ENCODE data around the gene USP48.
"Not testable (repeated sequence)": the region's sequence is repeated elsewhere in the genome, so short reads cannot be mapped to it uniquely, and the experiment has no call there.

The USP48 gene

DNA sequence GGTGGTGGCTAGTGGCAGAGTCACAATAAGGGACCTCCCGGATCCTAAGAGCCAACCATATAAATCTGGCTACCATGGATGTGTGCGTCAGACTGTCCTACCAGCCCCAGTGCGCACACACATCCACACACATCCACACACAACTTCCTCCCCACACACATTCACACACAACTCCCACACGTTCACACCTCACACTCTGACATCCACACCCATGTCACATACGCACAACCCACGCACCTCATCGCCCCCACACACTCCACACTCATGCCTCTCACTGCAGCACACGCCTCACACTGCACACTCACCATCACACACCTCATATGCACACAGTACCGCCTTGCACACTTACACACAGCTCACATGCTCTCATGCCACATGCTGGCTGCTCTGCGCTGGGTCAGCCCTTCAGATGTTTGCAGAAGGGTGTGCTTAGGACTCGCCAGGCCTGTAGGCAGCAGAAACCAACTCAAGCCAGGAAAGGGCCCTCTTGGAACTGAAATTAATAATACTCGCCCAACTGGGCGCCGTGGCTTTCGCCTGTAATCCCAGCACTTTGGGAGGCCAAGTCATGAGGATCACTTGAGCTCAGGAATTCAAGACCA, 32.1 kb upstream of the USP48 start:
- DNase-seq (ENCODE audit: low read depth in 1 of 2, low spot score in 1 of 2): no peak

DNA sequence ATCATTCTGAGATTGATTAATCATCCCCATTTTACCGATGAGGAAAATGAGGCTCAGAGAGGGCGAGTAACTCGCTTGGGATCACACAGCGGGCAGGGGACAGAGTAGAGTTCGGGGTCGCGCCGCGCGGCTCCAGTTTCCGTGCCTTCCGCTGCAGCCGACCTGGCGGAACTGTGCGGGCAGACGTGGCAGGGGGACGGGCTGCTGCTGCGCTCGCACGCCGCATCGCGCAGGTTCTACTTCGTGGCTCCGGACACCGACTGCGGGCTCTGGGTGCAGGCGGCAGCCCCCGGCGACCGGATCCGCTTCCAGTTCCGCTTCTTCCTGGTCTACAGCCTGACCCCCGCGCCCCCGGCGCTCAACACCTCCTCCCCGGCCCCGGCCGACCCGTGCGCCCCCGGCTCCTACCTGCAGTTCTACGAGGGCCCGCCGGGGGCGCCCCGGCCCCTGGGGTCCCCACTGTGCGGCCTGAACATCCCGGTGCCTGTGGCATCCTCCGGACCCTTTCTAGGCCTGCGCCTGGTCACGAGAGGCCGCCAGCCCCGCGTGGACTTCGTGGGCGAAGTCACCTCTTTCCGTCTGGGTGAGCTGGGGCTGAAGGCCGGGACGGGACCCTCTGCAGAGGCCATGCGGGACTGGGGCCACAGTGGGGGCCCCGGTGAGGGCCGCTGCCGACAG, 31.4 kb upstream of the USP48 start:
- peak in 1 of 2 donors; percentile 13 for DNase-seq (ENCODE audit: low read depth in 1 of 2, low spot score in 1 of 2)

DNA sequence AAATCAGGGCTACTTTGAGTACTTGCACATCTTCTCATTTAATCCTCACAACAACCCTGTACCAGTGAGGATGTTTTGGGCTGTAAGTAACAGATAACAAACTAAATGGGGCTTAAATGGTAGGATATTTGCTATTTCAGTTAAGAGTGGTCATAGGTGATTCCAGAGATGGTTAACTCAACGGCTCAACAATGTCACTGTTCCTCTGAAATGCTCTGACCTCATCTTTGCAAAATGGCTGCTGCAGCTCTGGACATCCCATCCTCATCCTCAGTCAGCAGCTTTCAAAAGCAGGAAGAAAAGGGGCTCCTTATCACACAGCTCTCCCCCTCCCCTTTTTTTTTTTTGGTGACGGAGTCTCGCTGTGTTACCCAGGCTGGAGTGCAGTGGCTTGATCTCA, 30.6 kb upstream of the USP48 start:
- DNase-seq (ENCODE audit: low read depth in 1 of 2, low spot score in 1 of 2): no peak

DNA sequence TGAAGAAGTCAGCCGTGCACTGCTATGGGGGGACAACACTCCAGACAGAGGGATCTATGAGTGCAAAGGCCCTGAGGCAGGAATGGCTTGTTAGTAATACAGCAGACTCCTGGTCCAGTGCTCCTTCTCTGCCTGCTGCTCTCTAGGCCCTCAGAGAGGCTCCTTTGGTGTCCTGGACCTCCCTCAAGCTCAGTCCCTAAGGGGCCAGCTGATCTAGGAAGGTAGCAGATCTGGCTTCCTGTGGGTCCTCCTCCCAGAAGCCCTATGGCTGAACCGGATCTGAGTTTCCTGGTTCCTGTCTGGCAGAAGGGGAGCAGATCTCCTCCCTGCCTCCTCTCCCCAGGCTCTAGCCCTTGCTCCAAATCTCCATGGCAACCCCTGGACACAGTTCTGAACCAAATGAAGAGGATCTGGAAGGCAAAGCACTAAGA, 28.9 kb upstream of the USP48 start, which contains the start of gene LDLRAD2:
LDLRAD2 (plus strand) TSS at position 391 of the 431 bp plus-strand sequence. CDS start 187 bp downstream, outside the sequence.
- DNase-seq (ENCODE audit: low read depth in 1 of 2, low spot score in 1 of 2): no peak

DNA sequence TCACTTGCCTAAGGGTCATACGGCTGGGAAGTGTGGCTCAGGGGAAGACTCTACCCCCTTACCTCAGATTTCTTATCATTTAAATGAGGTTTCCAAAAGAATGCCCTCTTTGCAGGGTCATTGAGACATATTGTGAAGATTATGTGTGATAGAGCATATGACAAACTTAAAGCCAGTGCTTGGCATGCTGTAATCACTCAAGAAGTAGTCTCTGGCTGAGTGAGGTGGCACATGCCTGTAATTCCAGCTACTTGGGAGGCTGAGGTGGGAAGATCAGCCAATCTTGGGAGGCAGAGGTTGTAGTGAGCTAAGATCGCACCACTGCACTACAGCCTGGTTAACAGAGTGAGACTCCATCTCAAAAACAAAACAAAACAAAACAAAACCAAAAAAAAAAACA, 21.6 kb upstream of the USP48 start:
- DNase-seq (ENCODE audit: low read depth in 1 of 2, low spot score in 1 of 2): no peak

DNA sequence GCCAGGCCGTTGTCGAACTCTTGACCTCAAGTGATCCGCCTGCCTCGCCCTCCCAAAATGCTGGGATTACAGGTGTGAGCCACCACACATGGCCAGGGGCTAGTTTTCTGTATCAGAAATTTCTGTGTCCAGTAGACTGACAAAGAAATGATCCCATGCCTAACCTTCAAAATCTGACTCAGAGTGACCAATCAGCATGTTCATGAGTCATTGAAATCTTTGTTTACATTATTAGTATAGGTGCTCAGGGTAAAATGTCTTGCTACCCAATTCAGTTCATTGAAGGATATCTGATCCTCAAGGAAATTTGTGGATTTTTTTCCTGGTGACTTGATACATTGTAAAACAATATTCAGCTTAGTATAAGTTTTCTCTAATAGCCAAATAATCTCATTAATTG, 18.2 kb upstream of the USP48 start:
- no peak for DNase-seq (ENCODE audit: low read depth in 1 of 2, low spot score in 1 of 2)

DNA sequence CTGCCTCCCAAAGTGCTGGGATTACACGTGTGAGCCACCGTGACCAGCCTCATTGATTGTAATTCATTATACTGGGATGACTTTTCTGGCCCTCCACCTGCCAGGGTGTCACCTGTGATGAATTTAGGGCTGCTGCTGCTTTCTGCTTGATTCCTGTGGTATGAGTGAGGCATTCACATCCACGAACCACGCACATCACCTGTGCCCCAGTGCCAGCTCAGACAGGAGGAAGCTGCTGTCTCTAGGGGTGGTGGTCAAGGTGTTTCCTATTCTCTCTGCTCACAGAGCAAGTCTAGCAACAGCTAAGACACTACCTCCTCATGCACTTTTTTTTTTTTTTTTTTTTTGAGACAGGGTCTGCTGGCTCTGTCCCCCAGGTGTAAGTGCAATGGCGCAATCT, 16.8 kb upstream of the USP48 start:
- no peak for DNase-seq (ENCODE audit: low read depth in 1 of 2, low spot score in 1 of 2)

DNA sequence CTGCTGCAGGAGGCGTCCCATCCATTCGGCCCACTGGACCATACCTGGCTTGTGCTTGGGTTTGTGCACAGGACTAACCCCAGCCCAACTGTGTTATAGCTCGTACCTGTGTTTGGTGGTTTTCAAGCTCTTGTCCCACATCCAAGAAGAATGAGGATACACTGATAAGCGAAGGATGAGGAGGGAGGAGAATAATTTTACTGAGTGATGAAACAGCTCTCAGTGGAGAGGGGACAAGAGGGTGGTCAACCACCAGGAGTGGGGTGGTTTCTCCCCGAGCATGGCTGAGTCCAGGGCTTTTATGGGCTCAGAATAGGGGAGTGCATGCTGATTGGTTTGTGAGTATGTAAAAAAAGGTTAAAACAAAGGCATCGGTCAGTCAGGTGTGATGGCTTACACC, 12.1 kb upstream of the USP48 start:
- no peak for DNase-seq (ENCODE audit: low read depth in 1 of 2, low spot score in 1 of 2)

DNA sequence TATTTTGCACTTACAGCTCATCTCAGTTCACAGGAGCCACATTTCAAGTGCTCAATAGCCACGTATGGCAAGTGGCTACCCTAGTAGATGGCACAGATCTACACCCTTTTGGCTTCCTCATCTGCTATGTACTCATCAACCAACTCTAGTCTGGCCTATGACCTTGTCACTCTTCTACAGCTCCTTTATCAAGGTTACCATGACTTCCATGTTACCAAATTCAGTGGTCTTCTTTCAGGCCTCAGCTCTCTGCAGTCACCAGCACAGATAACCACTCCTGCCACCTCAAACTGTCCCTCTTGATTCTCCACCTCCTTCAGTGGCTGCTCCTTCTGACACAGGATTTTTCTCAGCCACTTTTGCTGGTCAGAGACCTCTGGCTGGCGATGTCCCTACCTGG, 11.7 kb upstream of the USP48 start:
- no peak for DNase-seq (ENCODE audit: low read depth in 1 of 2, low spot score in 1 of 2)

DNA sequence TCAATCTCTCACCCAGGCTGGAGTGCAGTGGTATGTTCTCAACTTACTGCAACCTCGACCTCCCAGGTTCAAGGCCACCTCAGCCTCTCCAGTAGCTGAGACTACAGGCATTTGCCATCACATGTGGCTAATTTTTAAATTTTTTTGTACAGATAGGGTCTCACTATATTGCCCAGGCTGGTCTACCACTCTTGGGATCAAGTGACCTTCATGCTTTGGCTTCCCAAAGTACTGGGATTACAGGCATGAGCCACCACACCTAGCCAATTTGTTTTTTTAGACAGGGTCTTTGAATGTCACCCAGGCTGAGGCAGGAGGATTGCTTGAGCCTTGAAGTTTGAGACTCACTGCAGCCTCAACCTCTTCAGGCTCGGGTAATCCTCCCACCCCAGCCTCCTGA, 10.2 kb upstream of the USP48 start:
- DNase-seq (ENCODE audit: low read depth in 1 of 2, low spot score in 1 of 2): no peak

DNA sequence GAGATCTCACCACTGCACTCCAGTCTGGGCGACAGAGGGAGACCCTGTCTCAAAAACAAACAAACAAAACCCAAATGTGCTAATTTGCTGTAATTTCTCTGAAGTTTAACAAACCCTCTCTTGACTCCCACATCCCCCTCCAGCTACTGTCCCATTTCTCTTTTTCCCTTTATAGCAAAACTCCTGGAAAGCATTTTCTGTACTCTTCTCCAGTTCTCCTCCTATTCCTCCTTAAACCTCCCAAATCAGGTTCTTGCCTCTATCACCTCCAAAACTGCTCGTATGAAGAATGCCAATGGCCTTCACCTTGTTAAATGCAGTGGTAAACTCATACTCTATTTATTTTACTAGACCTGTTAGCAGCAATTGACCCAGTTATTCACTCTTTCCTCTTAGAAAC, 3.7 kb upstream of the USP48 start:
- no peak for DNase-seq (ENCODE audit: low read depth in 1 of 2, low spot score in 1 of 2)

DNA sequence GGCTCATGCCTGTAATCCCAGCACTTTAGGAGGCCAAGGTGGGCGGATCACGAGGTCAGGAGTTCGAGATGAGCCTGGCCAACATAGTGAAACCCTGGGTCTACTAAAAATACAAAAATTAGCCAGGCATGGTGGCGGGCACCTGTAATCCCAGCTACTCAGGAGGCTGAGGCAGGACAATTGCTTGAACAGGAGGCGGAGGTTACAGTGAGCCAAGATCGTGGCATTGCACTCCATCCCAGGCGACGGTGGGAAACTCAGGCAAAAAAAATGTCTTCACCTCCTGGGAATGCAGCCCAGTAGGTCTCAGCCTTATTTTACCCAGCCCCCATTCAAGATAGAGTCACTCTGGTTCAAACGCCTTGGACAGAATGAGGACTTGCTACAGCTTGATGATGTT, 2.8 kb upstream of the USP48 start:
- not testable (repeated sequence) for DNase-seq (ENCODE audit: low read depth in 1 of 2, low spot score in 1 of 2)

DNA sequence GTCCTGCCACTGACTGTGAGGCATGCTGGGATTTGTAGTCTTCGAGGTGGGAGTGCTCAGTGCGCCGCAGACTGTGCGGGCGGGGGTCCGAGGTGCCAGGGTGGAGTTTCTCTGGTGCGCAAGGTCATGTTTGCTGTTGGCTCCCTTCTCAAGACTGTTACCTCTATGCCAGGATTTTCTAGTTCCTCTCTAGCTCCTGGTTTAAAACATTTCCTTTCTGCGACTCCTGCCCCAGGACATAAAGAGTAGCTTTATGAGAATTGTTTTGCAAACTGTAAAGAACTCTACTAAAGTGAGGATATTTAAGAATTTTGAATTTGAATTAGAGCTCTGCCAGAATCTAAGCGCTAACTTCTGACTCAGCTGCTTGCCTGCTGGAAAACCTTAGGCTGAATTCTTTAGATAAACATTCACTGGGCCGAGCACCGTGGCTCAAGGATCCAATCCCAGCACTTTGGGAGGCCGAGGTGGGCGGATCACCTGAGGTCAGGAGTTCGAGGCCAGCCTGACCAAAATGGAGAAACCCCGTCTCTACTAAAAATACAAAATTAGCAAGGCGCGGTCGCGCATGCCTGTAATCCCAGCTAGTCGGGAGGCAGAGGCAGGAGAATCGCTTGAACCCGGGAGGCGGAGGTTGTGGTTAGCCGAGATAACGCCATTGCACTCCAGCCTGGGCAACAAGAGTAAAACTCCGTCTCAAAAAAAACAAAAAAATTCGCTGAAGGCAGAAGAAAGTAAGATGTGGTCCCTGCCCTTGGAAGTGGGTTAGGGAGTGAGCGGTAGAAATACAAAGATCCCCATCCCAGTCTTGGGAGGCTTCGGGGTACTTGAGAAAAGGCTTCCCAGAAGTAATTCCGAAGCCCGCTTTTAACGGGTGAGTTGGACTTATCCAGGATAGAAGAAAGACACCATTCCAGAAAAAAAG, 992 bp upstream of the USP48 start:
- no peak for DNase-seq (ENCODE audit: low read depth in 1 of 2, low spot score in 1 of 2)

DNA sequence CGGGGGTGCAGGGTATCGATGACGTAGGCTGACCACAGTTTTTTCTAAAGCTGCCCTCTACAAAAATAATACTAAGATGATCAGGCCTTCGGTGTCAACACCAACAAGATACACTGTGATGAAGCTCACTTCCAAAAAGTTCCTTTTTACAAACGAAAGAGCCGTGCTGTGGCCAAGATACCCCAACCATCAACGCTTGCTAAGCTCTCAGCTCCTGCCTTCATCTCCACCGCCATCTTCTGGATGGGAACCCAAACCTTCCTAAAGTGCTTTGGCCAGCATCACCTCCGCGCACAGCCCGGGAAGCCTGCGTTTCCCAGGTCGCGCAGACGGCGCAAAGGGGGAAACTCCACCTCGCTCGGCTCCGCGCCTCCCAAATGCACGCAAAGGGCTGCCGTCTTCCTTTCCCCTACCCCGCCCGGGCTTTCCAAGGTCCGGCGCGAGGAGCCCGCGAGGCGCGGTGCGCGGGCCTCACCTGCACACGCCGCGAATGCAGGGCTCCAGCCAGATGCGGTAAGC, 541 bp downstream of the USP48 start:
- peak in 1 of 2 donors; percentile 21 for DNase-seq (ENCODE audit: low read depth in 1 of 2, low spot score in 1 of 2)

DNA sequence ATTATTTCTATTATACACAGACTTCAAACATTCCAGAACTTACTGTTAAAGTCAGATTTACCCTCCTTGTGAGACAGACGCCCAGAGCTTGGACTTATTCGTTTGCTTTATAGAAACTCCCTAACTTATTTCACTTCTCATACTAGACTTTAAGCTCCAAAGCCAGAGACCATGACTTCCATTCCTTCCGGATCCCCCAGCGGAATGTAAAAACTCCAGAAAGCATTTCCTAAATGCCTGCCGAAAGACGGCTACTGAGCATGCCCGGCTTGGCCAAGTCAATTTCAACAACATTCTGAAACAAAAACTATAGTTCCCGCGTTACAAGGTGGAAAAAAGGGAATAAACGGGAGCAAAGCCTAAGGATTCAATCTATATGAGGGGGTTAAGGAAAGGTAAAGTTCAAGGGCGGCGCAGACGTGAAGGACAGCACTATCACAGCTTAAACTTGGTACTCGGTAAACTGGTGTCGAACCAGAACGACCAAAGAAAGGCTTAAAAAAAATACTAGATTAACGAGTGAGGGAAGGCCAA, 1.1 kb downstream of the USP48 start:
- no peak for DNase-seq (ENCODE audit: low read depth in 1 of 2, low spot score in 1 of 2)

DNA sequence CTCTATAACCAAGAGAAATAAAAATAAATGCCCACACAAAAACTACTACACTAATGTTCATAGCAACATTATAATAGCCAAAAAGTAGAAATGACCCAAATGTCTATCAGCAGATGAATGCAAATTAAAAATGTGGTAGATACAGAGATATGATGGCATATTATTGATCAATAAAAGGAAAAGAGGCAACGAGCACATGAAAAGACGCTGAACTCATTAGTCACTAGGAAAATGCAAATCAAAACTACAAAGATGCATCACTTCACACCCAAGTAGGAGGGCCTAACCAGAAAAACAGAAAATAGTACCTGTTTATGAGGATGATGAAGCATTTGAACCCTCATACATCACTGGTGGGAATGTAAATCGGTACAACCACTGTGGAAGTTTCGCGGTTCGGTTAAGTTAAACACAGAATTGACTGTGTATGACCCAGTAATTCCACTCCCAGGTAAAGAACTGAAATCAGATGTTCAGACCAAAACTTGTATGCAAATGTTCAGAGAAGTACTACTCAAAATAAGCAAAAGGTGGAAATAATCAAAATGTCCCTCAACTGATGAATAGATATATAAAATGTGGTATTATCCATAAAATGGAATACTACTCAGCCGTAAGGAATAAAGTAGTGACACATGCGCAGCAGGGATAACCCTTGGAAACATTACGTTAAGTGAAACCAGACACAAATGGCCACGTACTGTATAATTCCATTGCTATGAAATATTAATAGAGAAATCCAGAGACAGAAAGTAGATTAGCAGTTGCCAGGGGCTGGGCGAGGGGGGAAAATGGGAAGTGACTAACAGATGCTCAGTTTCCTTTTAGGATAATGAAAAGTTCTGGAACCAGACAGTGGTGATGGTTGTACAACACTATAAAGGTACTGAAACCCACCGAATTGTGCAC, 3.1 kb downstream of the USP48 start:
- DNase-seq (ENCODE audit: low read depth in 1 of 2, low spot score in 1 of 2): no peak

DNA sequence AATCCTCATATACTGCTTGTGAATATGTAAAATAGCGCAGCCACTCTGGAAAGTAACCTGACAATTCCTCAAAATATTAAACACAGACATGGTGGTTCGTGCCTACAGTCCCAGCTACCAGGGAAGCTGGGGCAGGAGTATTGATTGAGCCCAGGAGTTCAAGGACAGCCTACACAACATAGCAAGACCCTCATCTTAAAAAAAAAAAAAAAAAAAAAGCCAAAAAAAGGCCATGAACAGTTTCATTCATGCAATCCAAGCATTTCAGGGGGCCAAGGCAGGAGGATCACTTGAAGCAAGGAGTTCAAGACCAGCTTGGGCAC, 4.6 kb downstream of the USP48 start:
- DNase-seq (ENCODE audit: low read depth in 1 of 2, low spot score in 1 of 2): no peak

DNA sequence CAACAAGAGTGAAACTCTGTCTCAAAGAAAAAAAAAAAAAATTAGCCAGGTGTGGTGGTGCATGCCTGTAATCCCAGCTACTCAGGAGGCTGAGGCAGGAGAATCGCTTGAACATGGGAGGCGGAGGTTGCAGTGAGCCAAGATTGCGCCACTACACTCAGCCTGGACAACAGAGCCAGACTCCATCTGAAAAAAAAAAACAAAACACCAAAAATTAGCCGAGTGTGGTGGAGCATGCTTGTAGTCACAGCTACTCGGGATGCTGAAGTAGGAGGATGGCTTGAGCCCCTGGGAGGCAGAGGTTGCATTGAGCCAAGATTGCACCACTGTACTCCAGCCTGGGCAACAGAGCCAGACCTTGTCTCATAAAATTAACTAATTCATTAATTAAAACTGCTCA, 6.0 kb downstream of the USP48 start:
- DNase-seq (ENCODE audit: low read depth in 1 of 2, low spot score in 1 of 2): not testable (repeated sequence)

DNA sequence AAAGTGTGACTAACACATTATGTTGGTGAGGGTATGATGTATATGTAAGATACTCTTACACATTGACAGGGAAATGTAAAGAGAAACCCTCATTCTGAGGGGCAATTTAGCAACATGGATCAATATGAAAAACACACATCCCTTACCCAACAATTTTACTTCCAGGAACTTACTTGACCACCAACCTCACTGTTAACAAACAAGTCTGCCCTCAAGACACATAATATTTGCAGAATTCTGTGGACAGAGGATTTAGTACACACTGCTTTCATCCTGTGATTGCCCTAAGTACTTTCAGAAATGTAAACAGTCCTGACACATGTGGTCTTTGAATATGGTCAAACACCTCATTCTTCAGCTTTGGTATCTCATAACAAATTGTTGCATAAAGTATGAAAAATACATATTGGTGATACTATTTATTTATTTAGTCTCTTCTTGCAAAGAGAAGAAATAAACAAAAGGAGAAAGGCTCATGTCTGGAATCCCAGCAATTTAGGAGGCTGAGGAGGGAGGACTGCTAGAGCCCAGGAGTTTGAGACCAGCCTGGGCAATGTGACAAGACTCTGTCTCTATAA, 6.9 kb downstream of the USP48 start:
- no peak for DNase-seq (ENCODE audit: low read depth in 1 of 2, low spot score in 1 of 2)

DNA sequence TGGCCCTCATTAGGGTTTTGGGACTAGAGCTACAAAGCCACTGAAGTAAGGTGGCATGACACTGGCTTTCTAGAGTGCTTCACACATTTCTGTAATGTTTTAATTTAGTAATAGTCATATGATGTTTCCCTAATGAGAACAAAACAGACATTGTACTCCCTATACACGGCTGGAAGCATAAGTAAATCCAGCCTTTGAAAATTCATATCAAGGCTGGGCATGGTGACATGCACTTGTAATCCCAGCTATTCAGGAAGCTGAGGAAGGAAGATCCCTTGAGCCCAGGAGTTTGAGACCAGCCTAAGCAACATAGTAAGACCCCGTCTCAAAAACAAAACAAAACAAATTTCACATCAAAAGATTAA, 7.4 kb downstream of the USP48 start:
- DNase-seq (ENCODE audit: low read depth in 1 of 2, low spot score in 1 of 2): no peak
